ENCODE measurements around the gene CGB3.

The CGB3 gene

GRCh38 chr19:49064768-49065611 is 40.9 kb upstream of the CGB3 start, which contains the start of gene NTF4:
NTF4 (minus strand) TSS chr19:49064818; CDS start chr19:49061997, 2,821 bp downstream.
- POLR2A ChIA-PET: interaction anchor here (1.4 kb wide), 1 partner anchor 9 kb away, joined by 5 read pairs; no protein-coding TSS in a partner anchor
- H3K4me3 ChIP-seq (ENCODE audit: low read depth, low read length): peak within 1 kb of the TSS; percentile 43
- CTCF ChIA-PET: interaction anchor here (1.2 to 1.6 kb wide), 3 partner anchors 9 to 66 kb away, joined by 3 to 9 read pairs (median 7); no protein-coding TSS in a partner anchor
- DNase-seq (ENCODE audit: low read depth, low spot score): no peak
- TF ChIP-seq CTCF (IDR thresholded peaks at IDR 0.05; ENCODE audit: insufficient read depth, low read length, missing control alignments): no peak

DNA sequence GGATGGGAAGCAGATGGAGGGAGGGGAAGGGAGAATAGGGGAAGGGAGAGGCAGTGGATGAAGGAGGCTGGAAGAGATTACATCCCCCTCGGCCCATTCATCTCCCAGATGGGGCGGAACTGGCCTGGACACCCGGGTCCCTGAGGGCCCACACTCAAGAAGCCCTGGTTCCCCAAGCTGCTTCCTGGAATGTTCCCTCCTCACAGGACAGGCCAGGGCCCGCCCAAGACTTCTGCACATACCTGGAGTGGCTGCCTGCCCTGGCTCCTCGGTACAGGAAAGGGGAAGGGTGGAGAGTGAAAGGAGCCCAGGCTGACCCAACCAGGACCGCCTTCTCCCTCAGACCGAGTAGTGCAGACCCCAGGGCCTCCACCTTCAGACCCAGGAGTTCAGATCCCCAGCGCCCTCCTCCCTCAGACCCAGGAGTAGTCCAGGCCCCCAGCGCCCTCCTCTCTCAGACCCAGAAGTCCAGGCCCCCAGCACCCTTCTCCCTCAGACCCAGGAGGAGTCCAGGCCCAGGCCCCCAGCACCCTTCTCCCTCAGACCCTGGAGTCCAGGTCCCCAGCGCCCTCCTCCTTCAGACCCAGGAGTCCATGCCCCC is 40.0 kb upstream of the CGB3 start:
- peak overlapping the region; percentile 43 for H3K4me3 ChIP-seq (ENCODE audit: low read depth, low read length)
- POLR2A ChIA-PET: no interaction called here
- no peak for DNase-seq (ENCODE audit: low read depth, low spot score)
- CTCF ChIA-PET: interaction anchor here (0.7 kb wide), 1 partner anchor 70 kb away, joined by 3 read pairs; the partner anchor contains the start of gene RUVBL2
- no peak for TF ChIP-seq CTCF (IDR thresholded peaks at IDR 0.05; ENCODE audit: insufficient read depth, low read length, missing control alignments)

DNA sequence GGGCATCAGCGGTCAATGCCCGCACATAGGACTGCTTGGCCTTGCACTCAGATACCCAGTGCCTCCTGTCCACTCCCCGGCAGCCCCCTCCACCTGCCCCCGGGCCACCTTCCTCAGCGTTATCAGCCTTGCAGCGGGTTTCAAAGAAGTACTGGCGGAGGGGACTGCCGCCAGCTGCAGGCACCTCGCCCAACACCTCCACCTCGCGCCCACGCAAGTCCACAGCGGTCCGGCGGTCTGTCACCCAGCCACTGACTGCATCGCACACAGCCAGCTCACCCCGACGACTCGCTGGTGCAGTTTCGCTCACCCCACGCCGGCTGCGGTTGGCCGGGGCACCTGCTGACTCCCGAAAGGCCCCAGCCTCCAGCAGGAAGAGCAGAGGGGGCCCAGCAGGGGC is 37.3 kb upstream of the CGB3 start:
- POLR2A ChIA-PET: no interaction called here
- no peak overlapping the region for H3K4me3 ChIP-seq (ENCODE audit: low read depth, low read length)
- DNase-seq (ENCODE audit: low read depth, low spot score): no peak
- CTCF ChIA-PET: interaction anchor here (1.8 to 5.0 kb wide), 4 partner anchors 9 to 68 kb away, joined by 8 to 46 read pairs (median 14); partner anchors contain the start of genes GYS1 and RUVBL2
- TF ChIP-seq CTCF (IDR thresholded peaks at IDR 0.05; ENCODE audit: insufficient read depth, low read length, missing control alignments): no peak

- no peak for TF ChIP-seq CTCF (IDR thresholded peaks at IDR 0.05; ENCODE audit: insufficient read depth, low read length, missing control alignments)
- POLR2A ChIA-PET: no interaction called here
Measured at GRCh38 chr19:49061000-49061399, 36.9 kb upstream of the CGB3 start.

DNA sequence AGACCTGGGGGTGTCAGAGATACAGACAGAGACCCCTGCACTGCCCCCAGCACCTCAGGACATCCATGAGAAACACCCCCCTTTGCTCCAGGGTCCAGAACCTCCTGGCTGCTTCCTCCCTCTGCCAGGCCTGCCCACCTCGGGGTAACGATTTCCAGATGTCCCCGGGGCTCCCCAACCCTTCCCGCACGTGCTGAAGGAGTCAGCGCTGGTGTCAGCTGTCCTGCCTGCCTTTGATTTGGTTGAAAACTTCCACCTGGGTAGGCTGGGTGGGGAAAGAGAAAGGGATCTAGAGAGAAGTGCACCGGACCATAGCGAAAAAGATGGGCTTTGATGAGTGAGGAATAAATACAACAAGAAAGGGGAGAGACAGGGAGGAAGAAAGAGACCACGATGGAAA is 34.9 kb upstream of the CGB3 start:
- CTCF ChIA-PET: interaction anchor here (0.9 to 5.0 kb wide), 4 partner anchors 15 to 66 kb away, joined by 3 to 46 read pairs (median 22); partner anchors contain the start of genes GYS1 and RUVBL2
- DNase-seq (ENCODE audit: low read depth, low spot score): no peak
- no peak overlapping the region for H3K4me3 ChIP-seq (ENCODE audit: low read depth, low read length)
- POLR2A ChIA-PET: no interaction called here
- no peak for TF ChIP-seq CTCF (IDR thresholded peaks at IDR 0.05; ENCODE audit: insufficient read depth, low read length, missing control alignments)

More at GRCh38 chr19:49061000-49061399, 36.9 kb upstream of the CGB3 start:
- H3K4me3 ChIP-seq (ENCODE audit: low read depth, low read length): no peak overlapping the region
- DNase-seq (ENCODE audit: low read depth, low spot score): no peak
- CTCF ChIA-PET: interaction anchor here (1.1 to 5.0 kb wide), 6 partner anchors 9 to 85 kb away, joined by 3 to 46 read pairs (median 9); partner anchors contain the start of genes GYS1 and RUVBL2

GRCh38 chr19:49058562-49058961 is 34.4 kb upstream of the CGB3 start:
- no peak for DNase-seq (ENCODE audit: low read depth, low spot score)
- no peak for TF ChIP-seq CTCF (IDR thresholded peaks at IDR 0.05; ENCODE audit: insufficient read depth, low read length, missing control alignments)
- ChIA-PET POLR2A (interaction anchor here (1.3 kb wide), 1 partner anchor 67 kb away, joined by 6 read pairs; no protein-coding TSS in a partner anchor), CTCF (interaction anchor here (1.0 to 5.0 kb wide), 7 partner anchors 10 to 66 kb away, joined by 3 to 46 read pairs (median 5); partner anchors contain the start of genes GYS1 and RUVBL2)
- H3K4me3 ChIP-seq (ENCODE audit: low read depth, low read length): no peak overlapping the region
